ENCODE results near the gene OGFOD3. TPM values are rescaled to one million over a fixed set of nuclear protein-coding genes. Genes with fewer than 3 reads are reported as not detected.
A peak's percentile ranks its signal among the peaks of the same experiment; 100 is the strongest.
"Not testable (repeated sequence)": the region's sequence is repeated elsewhere in the genome, so short reads cannot be mapped to it uniquely, and the experiment has no call there.

Gene OGFOD3
- total RNA-seq, 1 experiment from 2014 or later, result 68.3 TPM

- in situ Hi-C loops (cut with HindIII; ENCODE audit: low pct_unique_long_range_greater_than_20kb, low sequenced_read_pairs), result no loop called here
- no peak for DNase-seq (ENCODE audit: low read depth)
Measured at GRCh38 chr17:82371333-82372248, 46.8 kb downstream of the OGFOD3 start, which contains the start of gene UTS2R. Gene UTS2R, plus strand, starts transcription at chr17:82371765. Its CDS starts 2,560 bp downstream, at chr17:82374325.

GRCh38 chr17:82370471-82371332 lies 47.7 kb downstream of the OGFOD3 start:
- in situ Hi-C loops (cut with HindIII; ENCODE audit: low pct_unique_long_range_greater_than_20kb, low sequenced_read_pairs), result no loop called here
- no peak for DNase-seq (ENCODE audit: low read depth)

GRCh38 chr17:82369211-82369610 lies 49.2 kb downstream of the OGFOD3 start:
- in situ Hi-C loops (cut with HindIII; ENCODE audit: low pct_unique_long_range_greater_than_20kb, low sequenced_read_pairs), result no loop called here
- no peak for DNase-seq (ENCODE audit: low read depth)

GRCh38 chr17:82367724-82368524 lies 50.5 kb downstream of the OGFOD3 start:
- in situ Hi-C loops (cut with HindIII; ENCODE audit: low pct_unique_long_range_greater_than_20kb, low sequenced_read_pairs), result no loop called here
- DNase-seq (ENCODE audit: low read depth), result peak; percentile 93

GRCh38 chr17:82366749-82367148 lies 51.6 kb downstream of the OGFOD3 start:
- in situ Hi-C loops (cut with HindIII; ENCODE audit: low pct_unique_long_range_greater_than_20kb, low sequenced_read_pairs), result no loop called here

GRCh38 chr17:82365606-82366295 lies 52.6 kb downstream of the OGFOD3 start:
- DNase-seq (ENCODE audit: low read depth), result no peak
- in situ Hi-C loops (cut with HindIII; ENCODE audit: low pct_unique_long_range_greater_than_20kb, low sequenced_read_pairs), result no loop called here

More at GRCh38 chr17:82366749-82367148, 51.6 kb downstream of the OGFOD3 start:
- DNase-seq (ENCODE audit: low read depth), result no peak

- in situ Hi-C loops (cut with HindIII; ENCODE audit: low pct_unique_long_range_greater_than_20kb, low sequenced_read_pairs), result no loop called here
Measured at GRCh38 chr17:82361885-82362633, 56.3 kb downstream of the OGFOD3 start.

GRCh38 chr17:82359451-82360074 lies 58.8 kb downstream of the OGFOD3 start:
- in situ Hi-C loops (cut with HindIII; ENCODE audit: low pct_unique_long_range_greater_than_20kb, low sequenced_read_pairs); DNase-seq (ENCODE audit: low read depth): not testable (repeated sequence)

More at GRCh38 chr17:82361885-82362633, 56.3 kb downstream of the OGFOD3 start:
- no peak for DNase-seq (ENCODE audit: low read depth)

GRCh38 chr17:82358465-82359350 lies 59.7 kb downstream of the OGFOD3 start, which contains the start of gene TEX19:
Gene TEX19, plus strand, starts transcription at chr17:82359247. Its CDS starts 2,904 bp downstream, at chr17:82362151.
- in situ Hi-C loops (cut with HindIII; ENCODE audit: low pct_unique_long_range_greater_than_20kb, low sequenced_read_pairs), result no loop called here
- no peak for DNase-seq (ENCODE audit: low read depth)

GRCh38 chr17:82357394-82357793 lies 61.0 kb downstream of the OGFOD3 start:
- DNase-seq (ENCODE audit: low read depth), result no peak
- in situ Hi-C loops (cut with HindIII; ENCODE audit: low pct_unique_long_range_greater_than_20kb, low sequenced_read_pairs), result no loop called here

GRCh38 chr17:82356845-82357355 lies 61.5 kb downstream of the OGFOD3 start:
- in situ Hi-C loops (cut with HindIII; ENCODE audit: low pct_unique_long_range_greater_than_20kb, low sequenced_read_pairs), result no loop called here
- DNase-seq (ENCODE audit: low read depth), result no peak

GRCh38 chr17:82355770-82356427 lies 62.5 kb downstream of the OGFOD3 start:
- no peak for DNase-seq (ENCODE audit: low read depth)
- in situ Hi-C loops (cut with HindIII; ENCODE audit: low pct_unique_long_range_greater_than_20kb, low sequenced_read_pairs), result no loop called here

GRCh38 chr17:82354804-82355308 lies 63.5 kb downstream of the OGFOD3 start:
- in situ Hi-C loops (cut with HindIII; ENCODE audit: low pct_unique_long_range_greater_than_20kb, low sequenced_read_pairs), result no loop called here

GRCh38 chr17:82353484-82353883 lies 64.9 kb downstream of the OGFOD3 start:
- in situ Hi-C loops (cut with HindIII; ENCODE audit: low pct_unique_long_range_greater_than_20kb, low sequenced_read_pairs), result no loop called here
- DNase-seq (ENCODE audit: low read depth), result no peak

More at GRCh38 chr17:82354804-82355308, 63.5 kb downstream of the OGFOD3 start:
- DNase-seq (ENCODE audit: low read depth), result no peak
